Ascending aorta (tissue), 2 donors: Measurements from ENCODE around the gene PIF1. TPM values are rescaled to one million over a fixed set of nuclear protein-coding genes. Genes with fewer than 3 reads are reported as not detected.

Experiments
- DNase-seq, 2 donors: peaks; one replicate each; pipeline ENCODE4 v3.0.0-alpha.2; 2019; ENCODE audit warnings: low spot score in 2 of 2
- H3K27ac ChIP-seq, 2 donors: fragments of 200-600 bp; sonication (generic); one replicate each; pipeline ENCODE4 v1.5.1; 2016 to 2017; ENCODE audit warnings: mild to moderate bottlenecking in 1 of 2
- H3K27me3 ChIP-seq: fragments of 200-600 bp; sonication (generic); one replicate; pipeline ENCODE4 v1.5.1; 2017
- H3K36me3 ChIP-seq, 2 donors: fragments of 200-600 bp; sonication (generic); one replicate each; pipeline ENCODE4 v1.5.1; 2016
- H3K4me1 ChIP-seq, 2 donors: fragments of 200-600 bp; sonication (generic); one replicate each; pipeline ENCODE4 v1.5.1; 2016 to 2017; ENCODE audit warnings: mild to moderate bottlenecking in 1 of 2
- H3K4me3 ChIP-seq, 2 donors: fragments of 200-600 bp; sonication (generic); one replicate each; pipeline ENCODE4 v1.5.1; 2016 to 2017; ENCODE audit warnings: mild to moderate bottlenecking in 1 of 2
- H3K9me3 ChIP-seq, 2 donors: fragments of 200-600 bp; sonication (generic); one replicate each; pipeline ENCODE4 v1.5.1; 2016
- CTCF ChIP-seq, 3 experiments: fragments of 200-600 bp in 2 of 3; fragments of 450-650 bp in 1 of 3; sonication (generic) in 2 of 3; IDR thresholded peaks; one replicate each; pipeline ENCODE4 v1.5.1; 2016 to 2019; ENCODE audit warnings: antibody characterized with exemption in 3 of 3, mild to moderate bottlenecking in 1 of 3, moderate library complexity in 1 of 3
- intact Hi-C: fragments of 100-400 bp; cut with DNase I; formaldehyde crosslinking; loops from one replicate; pipeline ENCODE4 v1.15.1; 2023
- total RNA-seq: library from RNA; depleted of rRNA; stranded (reverse); fragments of >200 nt; gene quantifications from one replicate; pipeline ENCODE4 v1.1.0, GENCODE V29; 2016

Gene PIF1
- total RNA-seq, 1 donor from 2014 or later, result not detected

GRCh38 chr15:64779630-64780029 lies 45.8 kb downstream of the PIF1 start:
- Histone ChIP-seq H3K4me3 (no peak overlapping the region), H3K36me3 (no peaks in the 10 kb centered on the region), H3K27ac (no peak overlapping the region), H3K27me3 (no peaks in the 10 kb centered on the region), H3K9me3 (no peaks in the 10 kb centered on the region), H3K4me1 (peaks cover 3 to 6% of the 10 kb centered on the region in 2 donors)
- TF ChIP-seq CTCF (IDR thresholded peaks at IDR 0.05), result no peak
- intact Hi-C loops, result no loop called here
- no peak for DNase-seq

- TF ChIP-seq CTCF (IDR thresholded peaks at IDR 0.05), result no peak
- Histone ChIP-seq H3K4me1 (peaks cover 3 to 6% of the 10 kb centered on the region in 2 donors), H3K27me3 (no peaks in the 10 kb centered on the region), H3K36me3 (no peaks in the 10 kb centered on the region), H3K4me3 (no peak overlapping the region), H3K9me3 (no peaks in the 10 kb centered on the region), H3K27ac (no peak overlapping the region)
- intact Hi-C loops, result no loop called here
- no peak for DNase-seq
Observed at GRCh38 chr15:64779024-64779423, 46.4 kb downstream of the PIF1 start.

DNA sequence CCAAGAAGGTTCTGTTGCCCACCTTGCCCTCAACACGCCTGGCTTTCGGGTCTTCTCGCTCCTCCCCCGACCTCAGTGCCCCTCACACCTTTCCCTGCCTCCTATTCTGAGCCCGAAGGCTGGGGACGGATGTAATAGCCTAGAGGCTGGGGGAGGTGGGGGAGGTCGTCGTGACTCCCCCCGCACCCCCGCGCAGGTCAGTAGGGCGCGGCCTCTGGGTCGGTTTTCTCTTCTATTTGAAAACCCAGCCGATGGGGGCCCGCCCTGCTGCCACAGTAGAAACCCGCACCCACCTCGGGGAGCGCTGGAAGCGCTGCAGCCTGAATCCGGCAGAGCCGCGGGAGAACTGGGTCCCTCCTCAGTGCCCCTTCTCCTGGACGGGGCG lies 49.1 kb downstream of the PIF1 start:
- Histone ChIP-seq H3K36me3 (no peaks in the 10 kb centered on the region), H3K9me3 (no peaks in the 10 kb centered on the region), H3K27me3 (no peaks in the 10 kb centered on the region), H3K27ac (no peak overlapping the region), H3K4me1 (peaks cover 3 to 6% of the 10 kb centered on the region in 2 donors), H3K4me3 (peak overlapping the region; percentile 80 to 85)
- no peak for DNase-seq
- intact Hi-C loops, result no loop called here
- no peak for TF ChIP-seq CTCF (IDR thresholded peaks at IDR 0.05)

- H3K36me3 ChIP-seq, result no peaks in the 10 kb centered on the region
- peak within 1 kb of the TSS; percentile 80 to 85 for H3K4me3 ChIP-seq
- TF ChIP-seq CTCF (IDR thresholded peaks at IDR 0.05), result no peak
- H3K9me3 ChIP-seq, result no peaks in the 10 kb centered on the region
- DNase-seq, result no peak
- intact Hi-C loops, result no loop called here
- H3K4me1 ChIP-seq, result peaks cover 3 to 6% of the 10 kb centered on the region in 2 donors
- no peaks in the 10 kb centered on the region for H3K27me3 ChIP-seq
- peak within 1 kb of the TSS in 1 of 2 donors; percentile 55 for H3K27ac ChIP-seq
Observed at GRCh38 chr15:64775551-64776401, 49.7 kb downstream of the PIF1 start, which contains the start of gene RBPMS2. Gene RBPMS2, minus strand, starts transcription at chr15:64775589. Its CDS starts 270 bp downstream, at chr15:64775319.

- Histone ChIP-seq H3K4me3 (peak overlapping the region; percentile 80 to 85), H3K9me3 (no peaks in the 10 kb centered on the region), H3K27ac (no peak overlapping the region), H3K4me1 (peaks cover 3 to 6% of the 10 kb centered on the region in 2 donors), H3K27me3 (no peaks in the 10 kb centered on the region), H3K36me3 (no peaks in the 10 kb centered on the region)
- no peak for DNase-seq
- TF ChIP-seq CTCF (IDR thresholded peaks at IDR 0.05), result no peak
- intact Hi-C loops, result no loop called here
Observed at GRCh38 chr15:64774629-64775493, 50.6 kb downstream of the PIF1 start.
